GM12865 (cell line): ENCODE results near the gene RUBCN.

Source experiments
- DNase-seq: peaks from one replicate; pipeline ENCODE4 v3.0.0; 2010; ENCODE audit warnings: low read depth
- H3K4me3 ChIP-seq: 2 replicates; pipeline ENCODE4 v1.5.1; 2011; ENCODE audit warnings: mild to moderate bottlenecking, low read depth, low read length, control low read depth
- TF ChIP-seq, protein P1 (sequence below): IDR thresholded peaks from 2 replicates; pipeline ENCODE4 v1.5.1; 2011; ENCODE audit warnings: low read length, control low read depth, low read depth, inconsistent platforms; ENCODE audit not compliant: insufficient read depth; ENCODE audit errors: missing control alignments

RUBCN gene

DNA sequence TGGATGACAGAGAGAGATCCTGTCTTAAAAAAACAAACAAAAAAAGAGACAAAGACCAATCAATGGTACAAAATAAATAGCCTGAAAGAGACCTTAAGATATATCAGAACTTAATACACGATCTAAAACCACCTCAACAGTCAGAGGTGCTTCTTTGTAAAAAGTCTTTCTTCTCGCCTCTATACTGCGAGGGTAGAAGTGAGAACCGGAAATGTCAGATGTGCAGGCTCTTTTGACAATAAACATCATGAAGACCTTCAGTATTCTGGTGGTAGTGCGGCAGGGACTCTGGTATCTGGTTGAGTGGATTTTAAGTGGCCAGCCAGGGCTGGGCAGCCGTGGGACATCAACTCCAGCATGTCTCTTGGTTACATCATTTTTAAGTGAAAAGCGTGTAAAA lies 30.0 kb downstream of the RUBCN start:
- H3K4me3 ChIP-seq, result no peak overlapping the region
- no peak for DNase-seq
- TF ChIP-seq, protein P1, sequence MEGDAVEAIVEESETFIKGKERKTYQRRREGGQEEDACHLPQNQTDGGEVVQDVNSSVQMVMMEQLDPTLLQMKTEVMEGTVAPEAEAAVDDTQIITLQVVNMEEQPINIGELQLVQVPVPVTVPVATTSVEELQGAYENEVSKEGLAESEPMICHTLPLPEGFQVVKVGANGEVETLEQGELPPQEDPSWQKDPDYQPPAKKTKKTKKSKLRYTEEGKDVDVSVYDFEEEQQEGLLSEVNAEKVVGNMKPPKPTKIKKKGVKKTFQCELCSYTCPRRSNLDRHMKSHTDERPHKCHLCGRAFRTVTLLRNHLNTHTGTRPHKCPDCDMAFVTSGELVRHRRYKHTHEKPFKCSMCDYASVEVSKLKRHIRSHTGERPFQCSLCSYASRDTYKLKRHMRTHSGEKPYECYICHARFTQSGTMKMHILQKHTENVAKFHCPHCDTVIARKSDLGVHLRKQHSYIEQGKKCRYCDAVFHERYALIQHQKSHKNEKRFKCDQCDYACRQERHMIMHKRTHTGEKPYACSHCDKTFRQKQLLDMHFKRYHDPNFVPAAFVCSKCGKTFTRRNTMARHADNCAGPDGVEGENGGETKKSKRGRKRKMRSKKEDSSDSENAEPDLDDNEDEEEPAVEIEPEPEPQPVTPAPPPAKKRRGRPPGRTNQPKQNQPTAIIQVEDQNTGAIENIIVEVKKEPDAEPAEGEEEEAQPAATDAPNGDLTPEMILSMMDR, result no peak

DNA sequence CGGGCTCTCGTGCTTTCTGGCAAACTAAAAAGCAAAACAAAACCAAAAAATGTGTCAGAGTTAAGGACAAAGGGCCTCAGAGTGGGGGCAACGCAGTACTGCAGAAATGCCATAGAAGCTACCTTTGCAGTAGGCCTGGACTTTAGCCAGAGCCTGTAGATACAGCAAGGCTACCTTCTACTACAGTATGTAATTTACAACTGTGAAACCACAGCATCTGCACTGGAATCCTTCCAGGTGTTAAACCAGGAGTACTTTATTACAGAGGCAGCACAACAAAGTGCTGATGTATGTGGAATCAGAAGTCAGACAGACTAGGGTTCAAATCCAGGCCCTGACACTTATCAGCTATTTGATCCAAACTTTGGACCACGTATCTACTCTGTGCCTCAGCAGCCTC lies 34.9 kb downstream of the RUBCN start:
- TF ChIP-seq, protein P1, result no peak
- no peak for DNase-seq

DNA sequence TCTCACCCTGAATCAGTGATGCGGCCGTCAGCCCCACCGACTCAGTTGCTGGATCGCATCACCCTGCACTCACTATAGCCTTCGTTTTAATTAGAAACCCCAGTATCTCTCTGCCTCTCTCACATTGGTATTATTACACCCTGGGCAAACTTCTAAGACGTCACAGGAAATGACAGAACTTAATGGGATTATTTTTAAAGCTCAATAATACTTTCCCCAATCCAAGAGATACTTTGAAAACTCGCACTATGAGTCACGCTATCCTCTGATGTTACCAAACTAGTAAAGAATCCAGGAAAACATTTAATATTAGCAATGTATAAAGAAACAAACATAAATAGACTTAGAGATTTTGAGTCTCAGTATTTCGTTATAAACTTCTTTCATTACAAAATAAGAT lies 36.6 kb downstream of the RUBCN start:
- no peak overlapping the region for H3K4me3 ChIP-seq
- TF ChIP-seq, protein P1, result no peak
- no peak for DNase-seq

More for the DNA sequence above, 34.9 kb downstream of the RUBCN start:
- no peak overlapping the region for H3K4me3 ChIP-seq

DNA sequence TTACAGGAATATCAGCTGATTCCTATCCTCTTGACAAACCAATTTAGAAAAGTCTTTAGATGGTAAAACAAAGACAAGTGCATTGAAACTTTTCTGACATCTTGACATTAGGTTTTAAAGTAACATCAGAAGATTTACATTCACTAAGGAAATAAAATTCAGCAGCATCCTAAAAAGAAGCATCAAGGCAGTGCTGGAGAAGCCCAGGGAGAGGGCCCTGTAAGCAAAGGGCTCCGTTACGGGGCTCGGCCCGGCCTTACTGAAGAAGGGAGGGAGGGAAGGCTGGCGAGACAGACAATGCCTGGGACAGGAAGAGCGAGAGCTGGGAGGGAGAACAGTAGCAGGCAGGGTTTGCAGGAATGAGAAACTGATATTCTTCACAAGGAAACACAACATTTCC lies 39.3 kb downstream of the RUBCN start:
- TF ChIP-seq, protein P1, result no peak
- no peak overlapping the region for H3K4me3 ChIP-seq
- DNase-seq, result no peak

DNA sequence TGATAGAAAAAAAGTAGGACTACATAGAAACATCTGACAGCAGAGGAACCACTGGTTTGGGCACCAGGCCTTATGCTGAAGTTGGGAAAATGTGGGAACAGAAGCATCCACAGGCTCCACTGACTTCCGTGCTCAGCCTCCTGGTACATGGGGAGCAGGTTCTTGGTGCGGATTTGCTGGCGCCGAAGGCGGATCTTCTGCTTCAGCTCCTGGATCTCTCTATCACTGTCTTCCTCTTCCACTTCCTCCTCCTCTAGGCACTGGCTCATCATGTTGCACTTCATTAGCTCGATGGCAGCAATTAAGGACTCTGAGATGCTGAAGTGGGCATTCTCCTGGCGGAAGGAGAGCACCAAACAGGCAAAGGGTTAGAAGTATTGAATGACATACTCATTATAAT lies 42.5 kb downstream of the RUBCN start:
- DNase-seq, result no peak
- TF ChIP-seq, protein P1, result no peak
- H3K4me3 ChIP-seq, result no peak overlapping the region

DNA sequence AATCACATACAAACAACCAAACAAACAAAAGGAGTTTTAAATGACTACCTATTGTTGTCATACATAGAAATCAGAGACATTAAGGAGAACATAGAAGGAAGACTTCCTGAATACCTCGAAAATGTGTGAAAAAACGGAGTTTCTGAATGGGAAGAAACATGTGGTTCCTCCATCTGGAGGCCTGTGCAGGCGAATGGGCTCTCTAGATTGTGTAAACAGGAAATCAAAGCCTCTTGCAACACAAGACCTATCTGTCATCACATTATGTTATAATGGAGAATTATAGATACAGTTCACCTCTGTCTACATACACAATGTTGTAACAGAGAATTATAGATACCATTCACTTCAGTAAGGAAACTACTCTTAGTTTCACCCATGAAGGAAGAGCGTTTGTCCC lies 44.1 kb downstream of the RUBCN start:
- TF ChIP-seq, protein P1, result no peak
- no peak for DNase-seq
- H3K4me3 ChIP-seq, result no peak overlapping the region

DNA sequence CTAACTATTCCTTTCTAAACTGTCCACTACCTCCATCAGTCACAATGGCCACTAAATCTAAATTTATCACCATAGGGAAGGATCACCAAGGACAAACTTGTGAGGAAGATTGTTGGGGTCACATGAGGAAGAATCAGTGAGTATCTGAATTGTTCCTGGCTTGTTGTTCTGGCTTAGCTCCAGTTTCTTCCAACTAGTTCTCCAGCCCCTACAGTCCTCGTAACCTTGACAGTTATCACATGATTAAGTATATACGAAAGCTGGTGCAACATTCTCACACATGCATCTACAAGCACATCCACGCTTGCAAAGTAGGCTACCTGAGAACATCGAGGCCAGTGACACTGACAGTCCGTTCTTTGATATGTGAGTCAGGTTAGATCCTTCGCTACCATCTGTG lies 46.0 kb downstream of the RUBCN start:
- TF ChIP-seq, protein P1, result no peak
- no peak for DNase-seq
- no peak overlapping the region for H3K4me3 ChIP-seq
